GM12864 (cell line): Measurements from ENCODE around the gene PCDHA3.
"Not testable (repeated sequence)": the region's sequence is repeated elsewhere in the genome, so short reads cannot be mapped to it uniquely, and the experiment has no call there.

Experiments
- DNase-seq: peaks from one replicate; pipeline ENCODE4 v3.0.0-alpha.2; 2011; ENCODE audit warnings: low read depth
- H3K4me3 ChIP-seq: 2 replicates; pipeline ENCODE4 v1.5.1; 2011; ENCODE audit warnings: mild to moderate bottlenecking, low read depth, low read length, control low read depth
- TF ChIP-seq, protein P1 (sequence below): IDR thresholded peaks from 2 replicates; pipeline ENCODE4 v1.5.1; 2011; ENCODE audit warnings: low read depth, mild to moderate bottlenecking, moderate library complexity, low read length, control low read depth, inconsistent platforms; ENCODE audit errors: missing control alignments

PCDHA3 gene

DNA sequence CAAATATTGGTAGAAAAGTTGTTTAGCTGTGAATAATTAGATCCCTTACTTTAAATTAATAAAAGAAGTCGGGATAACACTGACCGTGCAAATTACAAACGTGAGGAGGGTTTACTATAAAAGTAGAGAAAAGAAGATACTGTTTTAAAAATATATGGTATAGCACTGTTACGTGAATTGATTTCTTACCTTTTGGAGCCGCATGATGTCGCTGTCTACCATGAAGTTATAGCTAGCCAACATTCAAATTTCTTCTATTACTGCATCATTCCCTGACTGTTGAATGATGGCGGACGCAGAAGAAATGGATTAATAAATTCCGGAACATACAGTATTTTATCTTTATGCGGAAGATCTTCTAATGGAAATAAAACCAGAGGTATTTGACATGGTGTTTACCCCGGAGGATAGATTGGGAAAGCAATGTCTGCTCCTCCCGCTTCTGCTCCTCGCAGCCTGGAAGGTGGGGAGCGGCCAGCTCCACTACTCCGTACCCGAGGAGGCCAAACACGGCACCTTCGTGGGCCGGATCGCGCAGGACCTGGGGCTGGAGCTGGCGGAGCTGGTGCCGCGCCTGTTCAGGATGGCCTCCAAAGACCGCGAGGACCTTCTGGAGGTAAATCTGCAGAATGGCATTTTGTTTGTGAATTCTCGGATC is 27.0 kb downstream of the PCDHA3 start, which contains the start of gene PCDHA6:
Gene PCDHA6 (plus strand): TSS at position 257 of the 658 bp plus-strand sequence. CDS start 132 bp downstream, at position 389.
- DNase-seq = no peak
- H3K4me3 ChIP-seq = no peak within 1 kb of the TSS
- TF ChIP-seq, protein P1, sequence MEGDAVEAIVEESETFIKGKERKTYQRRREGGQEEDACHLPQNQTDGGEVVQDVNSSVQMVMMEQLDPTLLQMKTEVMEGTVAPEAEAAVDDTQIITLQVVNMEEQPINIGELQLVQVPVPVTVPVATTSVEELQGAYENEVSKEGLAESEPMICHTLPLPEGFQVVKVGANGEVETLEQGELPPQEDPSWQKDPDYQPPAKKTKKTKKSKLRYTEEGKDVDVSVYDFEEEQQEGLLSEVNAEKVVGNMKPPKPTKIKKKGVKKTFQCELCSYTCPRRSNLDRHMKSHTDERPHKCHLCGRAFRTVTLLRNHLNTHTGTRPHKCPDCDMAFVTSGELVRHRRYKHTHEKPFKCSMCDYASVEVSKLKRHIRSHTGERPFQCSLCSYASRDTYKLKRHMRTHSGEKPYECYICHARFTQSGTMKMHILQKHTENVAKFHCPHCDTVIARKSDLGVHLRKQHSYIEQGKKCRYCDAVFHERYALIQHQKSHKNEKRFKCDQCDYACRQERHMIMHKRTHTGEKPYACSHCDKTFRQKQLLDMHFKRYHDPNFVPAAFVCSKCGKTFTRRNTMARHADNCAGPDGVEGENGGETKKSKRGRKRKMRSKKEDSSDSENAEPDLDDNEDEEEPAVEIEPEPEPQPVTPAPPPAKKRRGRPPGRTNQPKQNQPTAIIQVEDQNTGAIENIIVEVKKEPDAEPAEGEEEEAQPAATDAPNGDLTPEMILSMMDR = no peak

GRCh38 chr5:140828362-140828737 is 27.5 kb downstream of the PCDHA3 start:
- TF ChIP-seq, protein P1 = no peak
- no peak overlapping the region for H3K4me3 ChIP-seq
- no peak for DNase-seq

DNA sequence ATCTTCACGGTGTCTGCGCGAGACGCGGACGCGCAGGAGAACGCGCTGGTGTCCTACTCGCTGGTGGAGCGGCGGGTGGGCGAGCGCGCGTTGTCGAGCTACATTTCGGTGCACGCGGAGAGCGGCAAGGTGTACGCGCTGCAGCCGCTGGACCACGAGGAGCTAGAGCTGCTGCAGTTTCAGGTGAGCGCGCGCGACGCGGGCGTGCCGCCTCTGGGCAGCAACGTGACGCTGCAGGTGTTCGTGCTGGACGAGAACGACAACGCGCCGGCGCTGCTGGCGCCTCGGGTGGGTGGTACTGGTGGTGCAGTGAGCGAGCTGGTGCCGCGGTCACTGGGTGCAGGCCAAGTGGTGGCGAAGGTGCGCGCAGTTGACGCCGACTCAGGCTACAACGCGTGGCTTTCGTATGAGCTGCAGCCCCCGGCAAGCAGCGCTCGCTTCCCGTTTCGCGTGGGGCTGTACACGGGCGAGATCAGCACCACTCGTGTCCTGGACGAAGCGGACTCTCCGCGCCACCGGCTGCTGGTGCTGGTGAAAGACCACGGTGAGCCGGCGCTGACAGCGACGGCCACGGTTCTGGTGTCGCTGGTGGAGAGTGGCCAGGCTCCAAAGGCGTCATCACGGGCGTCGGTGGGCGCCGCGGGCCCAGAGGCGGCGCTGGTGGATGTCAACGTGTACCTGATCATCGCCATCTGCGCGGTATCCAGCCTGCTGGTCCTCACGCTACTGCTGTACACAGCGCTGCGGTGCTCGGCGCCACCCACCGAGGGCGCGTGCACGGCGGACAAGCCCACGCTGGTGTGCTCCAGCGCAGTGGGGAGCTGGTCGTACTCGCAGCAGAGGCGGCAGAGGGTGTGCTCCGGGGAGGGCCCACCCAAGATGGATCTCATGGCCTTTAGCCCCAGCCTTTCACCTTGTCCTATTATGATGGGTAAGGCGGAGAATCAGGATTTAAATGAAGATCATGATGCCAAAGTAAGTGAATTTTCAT is 28.9 kb downstream of the PCDHA3 start:
- not testable (repeated sequence) for DNase-seq

GRCh38 chr5:140833993-140834392 is 33.1 kb downstream of the PCDHA3 start, which contains the start of gene PCDHA7:
PCDHA7 (plus strand) TSS chr5:140834269; CDS start chr5:140834384, 115 bp downstream.
- no peak within 1 kb of the TSS for H3K4me3 ChIP-seq
- TF ChIP-seq, protein P1 = no peak
- DNase-seq = no peak

More for the DNA sequence above, 28.9 kb downstream of the PCDHA3 start:
- not testable (repeated sequence) for H3K4me3 ChIP-seq

GRCh38 chr5:140834439-140835008 is 33.7 kb downstream of the PCDHA3 start:
- not testable (repeated sequence) for H3K4me3 ChIP-seq, DNase-seq

DNA sequence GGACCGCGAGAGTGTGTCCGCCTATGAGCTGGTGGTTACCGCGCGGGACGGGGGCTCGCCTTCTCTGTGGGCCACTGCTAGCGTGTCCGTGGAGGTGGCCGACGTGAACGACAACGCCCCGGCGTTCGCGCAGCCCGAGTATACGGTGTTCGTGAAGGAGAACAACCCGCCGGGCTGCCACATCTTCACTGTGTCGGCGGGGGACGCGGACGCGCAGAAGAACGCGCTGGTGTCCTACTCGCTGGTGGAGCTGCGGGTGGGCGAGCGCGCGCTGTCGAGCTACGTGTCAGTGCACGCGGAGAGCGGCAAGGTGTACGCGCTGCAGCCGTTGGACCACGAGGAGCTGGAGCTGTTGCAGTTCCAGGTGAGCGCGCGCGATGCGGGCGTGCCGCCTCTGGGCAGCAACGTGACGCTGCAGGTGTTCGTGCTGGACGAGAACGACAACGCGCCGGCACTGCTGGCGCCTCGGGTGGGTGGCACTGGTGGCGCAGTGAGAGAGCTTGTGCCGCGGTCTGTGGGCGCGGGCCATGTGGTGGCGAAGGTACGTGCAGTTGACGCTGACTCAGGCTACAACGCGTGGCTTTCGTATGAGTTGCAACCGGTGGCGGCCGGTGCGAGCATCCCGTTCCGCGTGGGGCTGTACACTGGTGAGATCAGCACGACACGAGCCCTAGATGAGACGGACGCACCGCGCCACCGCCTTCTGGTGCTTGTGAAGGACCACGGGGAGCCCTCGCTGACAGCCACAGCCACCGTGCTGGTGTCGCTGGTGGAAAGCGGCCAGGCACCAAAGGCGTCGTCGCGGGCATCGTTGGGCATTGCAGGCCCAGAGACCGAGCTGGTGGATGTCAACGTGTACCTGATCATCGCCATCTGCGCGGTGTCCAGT is 35.0 kb downstream of the PCDHA3 start:
- no peak for DNase-seq
- TF ChIP-seq, protein P1 = no peak
- H3K4me3 ChIP-seq = no peak overlapping the region
